AG10803 (cell line): Measurements from ENCODE around the gene AFAP1.
A peak's percentile ranks its signal among the peaks of the same experiment; 100 is the strongest.

Source experiments
- DNase-seq: peaks from one replicate; pipeline ENCODE4 v3.0.0; 2010; ENCODE audit warnings: low read depth
- H3K4me3 ChIP-seq: 2 replicates; pipeline ENCODE4 v1.5.1; 2011; ENCODE audit warnings: mild to moderate bottlenecking, low read length, control low read depth
- CTCF ChIP-seq: conservative IDR thresholded peaks from 2 replicates; pipeline ENCODE4 v1.5.1; 2011; ENCODE audit warnings: mild to moderate bottlenecking, low read length, control low read depth, inconsistent platforms

AFAP1 gene

GRCh38 chr4:7820031-7820818 is 119.4 kb downstream of the AFAP1 start:
- DNase-seq, result no peak
- TF ChIP-seq CTCF, result no peak
- no peak overlapping the region for H3K4me3 ChIP-seq

GRCh38 chr4:7819446-7819845 is 120.2 kb downstream of the AFAP1 start:
- no peak for DNase-seq
- no peak for TF ChIP-seq CTCF
- no peak overlapping the region for H3K4me3 ChIP-seq

- DNase-seq, result no peak
- H3K4me3 ChIP-seq, result no peak overlapping the region
- TF ChIP-seq CTCF, result no peak
These were observed 121.2 kb downstream of the AFAP1 start for GRCh38 chr4:7818399-7818911.

- no peak for TF ChIP-seq CTCF
- no peak overlapping the region for H3K4me3 ChIP-seq
- no peak for DNase-seq
These were observed 121.7 kb downstream of the AFAP1 start for GRCh38 chr4:7817877-7818398.

GRCh38 chr4:7816771-7817170 is 122.9 kb downstream of the AFAP1 start:
- H3K4me3 ChIP-seq, result no peak overlapping the region
- no peak for DNase-seq
- TF ChIP-seq CTCF, result no peak

- H3K4me3 ChIP-seq, result no peak overlapping the region
- TF ChIP-seq CTCF, result no peak
- DNase-seq, result no peak
These were observed 123.7 kb downstream of the AFAP1 start for GRCh38 chr4:7815981-7816380.

GRCh38 chr4:7815562-7815961 is 124.1 kb downstream of the AFAP1 start:
- no peak overlapping the region for H3K4me3 ChIP-seq
- DNase-seq, result peak; percentile 86
- TF ChIP-seq CTCF, result peak; percentile 38
